Measurements from ENCODE around the gene UBR3.
A peak's percentile ranks its signal among the peaks of the same experiment; 100 is the strongest.
"Not testable (repeated sequence)": the region's sequence is repeated elsewhere in the genome, so short reads cannot be mapped to it uniquely, and the experiment has no call there.

UBR3 gene, protein sequence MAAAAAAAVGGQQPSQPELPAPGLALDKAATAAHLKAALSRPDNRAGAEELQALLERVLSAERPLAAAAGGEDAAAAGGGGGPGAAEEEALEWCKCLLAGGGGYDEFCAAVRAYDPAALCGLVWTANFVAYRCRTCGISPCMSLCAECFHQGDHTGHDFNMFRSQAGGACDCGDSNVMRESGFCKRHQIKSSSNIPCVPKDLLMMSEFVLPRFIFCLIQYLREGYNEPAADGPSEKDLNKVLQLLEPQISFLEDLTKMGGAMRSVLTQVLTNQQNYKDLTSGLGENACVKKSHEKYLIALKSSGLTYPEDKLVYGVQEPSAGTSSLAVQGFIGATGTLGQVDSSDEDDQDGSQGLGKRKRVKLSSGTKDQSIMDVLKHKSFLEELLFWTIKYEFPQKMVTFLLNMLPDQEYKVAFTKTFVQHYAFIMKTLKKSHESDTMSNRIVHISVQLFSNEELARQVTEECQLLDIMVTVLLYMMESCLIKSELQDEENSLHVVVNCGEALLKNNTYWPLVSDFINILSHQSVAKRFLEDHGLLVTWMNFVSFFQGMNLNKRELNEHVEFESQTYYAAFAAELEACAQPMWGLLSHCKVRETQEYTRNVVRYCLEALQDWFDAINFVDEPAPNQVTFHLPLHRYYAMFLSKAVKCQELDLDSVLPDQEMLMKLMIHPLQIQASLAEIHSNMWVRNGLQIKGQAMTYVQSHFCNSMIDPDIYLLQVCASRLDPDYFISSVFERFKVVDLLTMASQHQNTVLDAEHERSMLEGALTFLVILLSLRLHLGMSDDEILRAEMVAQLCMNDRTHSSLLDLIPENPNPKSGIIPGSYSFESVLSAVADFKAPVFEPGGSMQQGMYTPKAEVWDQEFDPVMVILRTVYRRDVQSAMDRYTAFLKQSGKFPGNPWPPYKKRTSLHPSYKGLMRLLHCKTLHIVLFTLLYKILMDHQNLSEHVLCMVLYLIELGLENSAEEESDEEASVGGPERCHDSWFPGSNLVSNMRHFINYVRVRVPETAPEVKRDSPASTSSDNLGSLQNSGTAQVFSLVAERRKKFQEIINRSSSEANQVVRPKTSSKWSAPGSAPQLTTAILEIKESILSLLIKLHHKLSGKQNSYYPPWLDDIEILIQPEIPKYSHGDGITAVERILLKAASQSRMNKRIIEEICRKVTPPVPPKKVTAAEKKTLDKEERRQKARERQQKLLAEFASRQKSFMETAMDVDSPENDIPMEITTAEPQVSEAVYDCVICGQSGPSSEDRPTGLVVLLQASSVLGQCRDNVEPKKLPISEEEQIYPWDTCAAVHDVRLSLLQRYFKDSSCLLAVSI (N-terminal part only)

DNA sequence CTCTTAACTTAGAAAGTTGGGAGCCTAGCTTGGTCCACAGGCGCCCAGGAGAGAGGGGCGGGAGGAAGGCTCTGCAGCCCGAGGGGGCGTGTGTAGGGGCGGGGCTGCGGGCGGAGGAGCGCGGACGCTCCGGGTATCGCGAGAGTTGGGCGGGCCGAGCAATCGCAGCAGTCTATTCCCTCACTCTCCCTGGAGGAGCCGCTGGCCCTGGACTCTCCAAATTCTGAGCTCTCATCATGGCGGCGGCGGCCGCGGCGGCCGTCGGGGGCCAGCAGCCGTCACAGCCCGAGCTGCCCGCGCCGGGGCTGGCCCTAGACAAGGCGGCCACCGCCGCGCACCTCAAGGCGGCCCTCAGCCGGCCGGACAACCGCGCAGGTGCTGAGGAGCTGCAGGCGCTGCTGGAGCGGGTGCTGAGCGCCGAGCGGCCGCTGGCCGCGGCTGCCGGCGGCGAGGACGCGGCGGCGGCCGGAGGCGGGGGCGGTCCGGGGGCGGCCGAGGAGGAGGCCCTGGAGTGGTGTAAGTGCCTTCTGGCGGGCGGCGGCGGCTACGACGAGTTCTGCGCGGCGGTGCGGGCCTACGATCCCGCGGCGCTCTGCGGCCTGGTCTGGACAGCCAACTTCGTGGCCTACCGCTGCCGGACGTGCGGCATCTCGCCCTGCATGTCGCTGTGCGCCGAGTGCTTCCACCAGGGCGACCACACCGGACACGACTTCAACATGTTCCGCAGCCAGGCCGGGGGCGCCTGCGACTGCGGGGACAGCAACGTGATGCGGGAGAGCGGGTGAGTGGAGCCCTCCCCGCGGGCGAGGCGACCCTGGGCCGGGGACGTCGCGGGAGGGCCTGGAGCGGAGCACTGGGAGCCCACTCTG lies at the start of gene UBR3:
Gene UBR3, plus strand, starts transcription at position 183 of the 869 bp plus-strand sequence. Its CDS starts 54 bp downstream, at position 237.
- peak; percentile 81 for DNase-seq (ENCODE audit: low read depth)

DNA sequence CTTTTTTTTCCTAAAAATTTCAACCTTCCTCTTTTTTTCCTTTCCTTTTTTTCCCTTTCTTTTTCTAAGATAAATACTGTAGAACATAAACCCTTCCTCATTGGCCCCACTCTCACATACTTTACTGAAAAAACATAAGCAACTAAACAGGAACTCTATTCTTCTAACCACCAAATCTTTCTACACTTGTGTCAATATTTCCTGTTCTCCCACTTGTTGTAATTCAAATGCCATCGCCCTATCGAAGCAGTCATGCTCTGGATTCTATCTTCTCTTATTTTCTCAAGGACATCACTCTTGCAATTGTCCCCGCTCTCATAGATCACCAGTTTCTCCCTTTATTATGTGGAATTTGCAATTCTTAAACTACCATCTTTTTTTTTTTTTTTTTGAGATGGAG lies 48.8 kb upstream of the UBR3 start:
- no peak for DNase-seq (ENCODE audit: low read depth)

DNA sequence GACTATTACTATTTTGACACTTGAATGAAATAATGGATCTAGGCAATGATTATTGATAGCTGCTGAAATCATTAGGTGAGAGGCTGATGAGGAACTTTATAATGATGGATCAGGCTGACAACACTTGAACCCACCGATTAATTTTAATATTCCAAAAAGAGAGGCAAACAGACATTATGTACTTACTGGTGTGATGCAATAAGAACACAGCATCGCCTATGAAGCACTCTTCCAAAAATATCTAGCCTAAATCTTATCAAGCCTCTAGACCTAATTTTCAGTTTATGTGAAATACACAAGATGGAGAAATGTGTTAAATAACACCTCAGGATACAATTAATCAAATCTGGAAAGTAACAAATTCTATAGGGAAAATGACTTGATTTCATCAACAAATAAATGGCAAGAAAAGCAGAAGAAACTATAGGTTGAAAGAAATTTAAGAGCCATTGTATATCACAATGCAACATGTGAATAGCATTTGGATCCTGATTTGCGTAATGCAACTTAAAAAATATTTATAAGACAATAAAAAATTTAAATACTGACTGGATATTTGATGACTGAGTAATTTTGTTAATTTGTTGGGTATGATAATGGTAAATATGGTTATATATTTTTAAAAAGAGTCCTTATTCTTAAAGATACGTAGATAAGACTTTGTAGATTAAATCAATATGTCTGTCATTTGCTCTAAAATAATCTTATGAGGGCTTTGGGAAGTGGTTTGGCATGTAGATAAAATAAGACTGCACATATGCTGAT lies 45.8 kb upstream of the UBR3 start:
- no peak for DNase-seq (ENCODE audit: low read depth)

DNA sequence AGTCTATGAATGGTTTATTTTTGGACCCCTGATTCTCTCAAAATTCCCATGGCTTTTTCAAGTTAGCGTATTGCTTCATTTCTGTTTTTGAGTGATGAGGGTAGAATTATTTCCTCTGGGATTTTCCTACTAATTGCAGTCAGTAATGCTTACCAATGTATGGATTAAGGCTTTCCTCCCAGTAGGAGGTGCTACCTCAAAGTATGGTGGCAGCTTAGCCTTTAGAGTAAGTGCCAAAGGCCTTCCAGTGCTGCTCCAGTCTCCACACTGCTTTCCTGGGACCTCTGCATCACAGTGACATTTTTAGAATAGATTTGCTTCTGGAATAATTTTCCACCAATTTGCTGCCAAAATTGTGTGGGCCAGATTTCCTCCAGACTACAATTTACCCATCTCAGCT lies 44.7 kb upstream of the UBR3 start:
- DNase-seq (ENCODE audit: low read depth) = no peak

DNA sequence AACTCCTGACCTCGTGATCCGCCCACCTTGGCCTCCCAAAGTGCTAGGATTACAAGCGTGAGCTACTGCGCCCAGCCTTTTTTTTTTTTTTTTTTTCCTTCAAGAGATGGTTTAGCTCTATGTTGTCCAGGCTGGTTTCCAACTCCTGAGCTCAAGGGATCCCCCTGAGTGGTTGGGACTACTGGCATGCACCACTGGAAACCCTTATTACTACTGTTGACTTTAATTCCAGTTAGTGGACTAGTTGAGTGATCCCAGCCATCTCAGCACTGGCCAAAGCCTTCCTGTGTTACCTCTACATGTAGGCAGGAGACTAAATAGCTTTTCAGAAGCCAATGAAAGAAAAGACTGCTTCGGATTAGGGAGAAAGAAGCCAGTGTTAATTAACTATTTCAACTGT lies 36.7 kb upstream of the UBR3 start:
- no peak for DNase-seq (ENCODE audit: low read depth)

DNA sequence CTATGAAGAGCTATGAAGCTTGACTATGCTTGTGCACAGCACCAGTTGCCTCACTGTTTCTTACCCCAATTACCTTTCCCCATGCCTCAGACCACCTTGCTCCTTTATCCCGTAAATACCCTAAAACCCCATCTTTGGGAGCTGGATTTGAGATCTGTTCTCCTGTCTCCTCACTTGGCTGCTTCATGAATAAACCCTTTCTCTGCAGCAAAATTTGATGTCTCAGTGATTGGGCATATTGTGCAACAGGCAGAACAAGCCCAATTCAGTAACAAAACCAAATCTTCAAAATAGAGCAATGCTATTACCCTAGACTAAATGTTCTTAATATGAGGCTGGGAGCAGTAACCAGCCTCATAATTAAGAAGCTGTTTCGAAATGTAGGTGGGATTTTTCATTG lies 32.1 kb upstream of the UBR3 start:
- no peak for DNase-seq (ENCODE audit: low read depth)

DNA sequence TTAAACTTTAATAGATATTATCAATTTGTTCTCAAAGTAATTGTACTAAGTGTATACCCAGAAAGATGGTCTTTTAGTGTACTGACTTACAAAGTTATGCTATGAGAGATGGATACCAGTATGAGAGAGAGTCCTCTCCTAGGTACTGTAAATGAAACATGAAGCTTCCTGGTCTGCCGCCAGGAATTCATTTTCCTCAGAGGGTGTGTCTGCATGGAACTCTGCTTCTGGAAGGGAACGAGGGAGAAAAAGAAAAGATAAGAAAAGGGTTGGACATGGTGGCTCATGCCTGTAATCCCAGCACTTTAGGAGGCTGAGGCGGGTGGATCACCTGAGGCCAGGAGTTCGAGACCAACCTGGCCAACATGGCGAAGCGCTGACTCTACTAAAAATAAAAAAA lies 30.8 kb upstream of the UBR3 start:
- no peak for DNase-seq (ENCODE audit: low read depth)

DNA sequence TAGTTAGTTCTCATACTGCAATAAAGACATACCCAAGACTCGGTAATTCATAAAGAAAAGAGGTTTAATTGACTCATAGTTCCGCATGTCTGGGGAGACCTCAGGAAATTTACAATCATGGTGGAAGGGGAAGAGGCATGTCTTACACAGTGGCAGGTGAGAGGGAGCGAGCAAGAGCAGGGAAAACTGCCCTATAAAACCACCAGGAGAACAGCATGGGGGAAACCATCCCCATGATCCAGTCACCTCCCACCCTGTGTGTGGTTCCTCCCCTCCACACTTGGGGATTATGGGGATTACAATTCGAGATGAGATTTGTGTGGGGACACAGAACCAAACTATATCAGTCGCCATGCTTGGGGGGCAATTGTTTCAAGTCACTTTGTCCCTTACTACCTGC lies 29.7 kb upstream of the UBR3 start:
- no peak for DNase-seq (ENCODE audit: low read depth)

DNA sequence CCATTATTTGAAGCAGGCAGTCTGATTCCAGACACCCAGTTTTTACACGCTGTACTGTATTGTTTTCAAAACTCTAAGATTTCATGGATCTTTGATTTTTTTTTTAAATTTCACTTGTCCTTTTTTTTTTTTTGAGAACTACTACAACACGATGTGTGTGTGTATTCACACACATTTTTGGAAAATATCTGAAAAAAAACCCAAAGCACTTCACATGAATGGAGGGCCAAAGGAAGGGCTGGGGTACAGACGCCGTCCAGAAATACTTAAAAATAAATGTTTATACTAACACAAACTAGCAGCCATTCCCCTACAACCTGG lies 28.9 kb upstream of the UBR3 start:
- no peak for DNase-seq (ENCODE audit: low read depth)

DNA sequence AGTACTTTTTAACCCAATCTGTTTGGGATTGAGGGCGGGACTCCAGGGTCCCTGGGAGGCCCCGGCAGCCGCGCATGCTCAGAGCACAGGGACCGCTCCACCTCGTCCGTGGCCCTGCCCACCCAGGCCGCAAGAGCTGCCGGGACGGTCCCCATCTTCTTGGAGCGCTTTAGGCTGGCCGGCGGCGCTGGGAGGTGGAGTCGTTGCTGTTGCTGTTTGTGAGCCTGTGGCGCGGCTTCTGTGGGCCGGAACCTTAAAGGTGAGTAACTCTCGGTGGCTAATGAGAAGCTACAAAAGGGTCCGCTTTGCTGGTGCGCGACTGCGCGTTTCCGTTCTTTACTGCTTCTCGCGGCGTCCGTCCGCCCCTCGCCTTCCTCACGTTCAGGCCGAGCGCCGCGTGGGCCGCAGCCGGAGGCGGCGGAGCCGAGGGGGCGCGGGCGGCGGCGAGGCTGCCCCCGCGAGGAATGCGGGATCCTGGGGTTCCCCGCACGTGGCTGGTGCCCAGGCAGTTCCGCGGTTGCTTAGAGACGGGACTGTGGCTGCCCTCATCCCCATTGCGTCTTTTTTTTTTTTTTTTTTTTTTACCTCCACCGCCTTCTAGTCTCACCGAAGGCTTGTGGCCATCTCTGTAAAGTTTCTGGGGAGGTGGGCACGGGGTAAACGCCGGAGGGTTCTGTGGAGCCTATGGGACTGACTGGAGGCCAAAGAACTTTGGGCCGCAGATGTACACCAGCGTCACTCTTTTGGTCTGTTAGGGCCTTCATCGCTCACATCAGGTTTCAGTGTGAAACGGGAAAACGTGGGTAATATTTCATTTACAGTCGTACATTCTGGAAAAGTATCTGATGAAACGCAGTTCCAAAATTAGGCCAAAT lies 28.3 kb upstream of the UBR3 start, which contains the start of gene SSB:
Gene SSB, plus strand, starts transcription at position 154 of the 875 bp plus-strand sequence. CDS start 2,090 bp downstream, outside the sequence.
- DNase-seq (ENCODE audit: low read depth) = peak; percentile 84

DNA sequence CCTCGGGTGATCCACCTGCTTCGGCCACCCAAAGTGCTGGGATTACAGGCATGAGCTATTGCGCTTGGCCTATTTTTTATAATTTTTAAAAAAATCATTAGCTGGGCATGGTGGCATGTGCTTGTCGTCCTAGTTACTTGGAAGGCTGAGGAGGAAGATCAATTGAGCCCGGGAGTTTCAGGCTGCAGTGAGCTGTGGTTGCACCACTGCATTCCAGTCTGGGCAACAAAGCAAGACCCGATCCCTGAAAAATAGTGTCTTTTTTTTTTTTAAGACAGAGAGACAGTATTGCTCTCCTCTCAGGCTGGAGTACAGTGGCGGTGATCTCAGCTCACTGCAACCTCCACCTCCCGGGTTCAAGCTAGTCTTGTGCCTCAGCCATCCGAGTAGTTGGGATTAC lies 23.8 kb upstream of the UBR3 start:
- DNase-seq (ENCODE audit: low read depth) = no peak

DNA sequence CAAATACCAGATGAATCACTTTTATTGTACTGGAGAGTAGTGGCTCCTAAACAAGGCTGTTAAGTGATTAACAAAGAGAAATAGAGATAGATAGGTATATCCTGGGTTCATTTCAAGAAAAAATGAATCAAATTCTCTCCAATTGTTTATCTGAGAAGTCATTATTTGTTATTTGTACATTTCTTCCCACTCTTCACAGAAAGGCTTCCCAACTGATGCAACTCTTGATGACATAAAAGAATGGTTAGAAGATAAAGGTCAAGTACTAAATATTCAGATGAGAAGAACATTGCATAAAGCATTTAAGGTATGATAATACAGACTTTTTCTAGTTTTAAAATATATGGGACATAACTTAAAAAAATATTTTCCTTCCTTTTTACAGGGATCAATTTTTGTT lies 20.7 kb upstream of the UBR3 start:
- no peak for DNase-seq (ENCODE audit: low read depth)

DNA sequence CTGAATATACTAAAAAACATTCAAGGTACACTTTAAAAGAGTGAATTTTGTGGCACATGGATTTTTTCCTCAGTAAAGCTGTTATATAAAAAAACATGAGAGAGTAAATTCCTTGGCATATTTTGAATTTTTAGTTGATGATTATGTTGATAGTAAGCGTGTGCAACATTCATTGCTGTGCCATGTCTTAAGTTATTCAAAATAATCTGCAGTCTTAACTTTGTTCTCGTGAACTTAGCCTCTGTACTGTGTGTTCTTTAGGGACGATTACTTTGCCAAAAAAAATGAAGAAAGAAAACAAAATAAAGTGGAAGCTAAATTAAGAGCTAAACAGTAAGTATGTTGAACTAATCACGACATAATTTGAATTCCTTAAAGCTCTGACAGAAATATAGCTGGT lies 19.0 kb upstream of the UBR3 start:
- DNase-seq (ENCODE audit: low read depth) = no peak

DNA sequence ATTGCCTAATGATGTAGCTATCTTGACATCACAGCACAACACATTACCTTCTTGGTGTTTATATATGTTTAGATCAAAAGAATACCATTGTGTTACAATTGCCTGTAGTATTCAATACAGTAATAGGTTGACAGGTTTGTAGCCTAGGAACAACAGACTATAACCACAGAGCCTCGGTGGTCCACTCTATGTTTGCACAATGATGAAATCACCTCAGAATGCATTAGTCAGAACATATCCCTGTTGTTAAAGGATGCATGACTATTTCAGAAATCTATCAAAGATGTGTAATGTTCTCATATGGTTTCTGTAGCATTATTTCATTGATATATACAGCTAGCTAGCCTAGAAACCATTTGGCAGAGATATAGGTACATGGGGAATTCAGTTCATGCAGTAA lies 11.4 kb upstream of the UBR3 start:
- DNase-seq (ENCODE audit: low read depth) = no peak

DNA sequence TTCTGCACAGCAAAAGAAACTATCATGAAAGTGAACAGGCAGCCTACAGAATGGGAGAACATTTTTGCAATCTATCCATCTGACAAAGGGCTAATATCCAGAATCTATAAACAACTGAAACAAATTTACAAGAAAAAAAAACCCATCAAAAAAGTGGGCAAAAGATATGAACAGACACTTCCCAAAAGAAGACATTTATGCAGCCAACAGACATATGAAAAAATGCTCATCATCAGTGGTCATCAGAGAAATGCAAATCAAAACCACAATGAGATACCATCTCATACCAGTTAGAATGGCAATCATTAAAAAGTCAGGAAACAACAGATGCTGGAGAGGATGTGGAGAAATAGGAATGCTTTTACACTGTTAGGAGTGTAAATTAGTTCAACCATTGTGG lies 10.3 kb upstream of the UBR3 start:
- not testable (repeated sequence) for DNase-seq (ENCODE audit: low read depth)

DNA sequence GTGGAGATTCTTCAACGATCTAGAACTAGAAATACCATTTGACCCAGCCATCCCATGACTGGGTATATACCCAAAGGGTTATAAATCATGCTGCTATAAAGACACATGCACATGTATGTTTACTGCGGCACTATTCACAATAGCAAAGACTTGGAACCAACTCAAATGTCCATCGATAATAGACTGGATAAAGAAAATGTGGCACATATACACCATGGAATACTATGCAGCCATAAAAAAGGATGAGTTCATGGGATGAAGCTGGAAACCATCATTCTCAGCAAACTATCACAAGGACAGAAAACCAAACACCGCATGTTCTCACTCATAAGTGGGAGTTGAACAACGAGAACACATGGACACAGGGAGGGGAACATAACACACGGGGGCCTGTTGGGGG lies 9.9 kb upstream of the UBR3 start:
- not testable (repeated sequence) for DNase-seq (ENCODE audit: low read depth)

DNA sequence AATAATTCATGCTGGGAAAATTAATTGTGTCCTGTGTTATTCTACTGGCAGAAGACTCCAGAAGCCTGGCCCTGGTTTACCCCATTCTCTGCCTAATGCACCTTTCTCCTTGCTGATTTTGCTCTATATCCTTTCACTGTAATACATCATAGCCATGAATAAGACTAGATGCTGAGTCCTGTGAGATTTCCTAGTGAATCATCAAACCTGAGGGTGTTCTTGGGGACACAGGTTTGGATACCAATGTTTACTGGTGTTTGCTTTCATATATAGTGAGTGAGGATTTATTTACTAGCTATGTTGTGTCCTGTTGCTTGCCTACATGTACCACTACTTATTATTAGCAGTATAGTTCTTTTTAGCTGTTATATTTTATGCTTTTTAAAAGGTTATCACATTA lies 9.0 kb upstream of the UBR3 start:
- no peak for DNase-seq (ENCODE audit: low read depth)

DNA sequence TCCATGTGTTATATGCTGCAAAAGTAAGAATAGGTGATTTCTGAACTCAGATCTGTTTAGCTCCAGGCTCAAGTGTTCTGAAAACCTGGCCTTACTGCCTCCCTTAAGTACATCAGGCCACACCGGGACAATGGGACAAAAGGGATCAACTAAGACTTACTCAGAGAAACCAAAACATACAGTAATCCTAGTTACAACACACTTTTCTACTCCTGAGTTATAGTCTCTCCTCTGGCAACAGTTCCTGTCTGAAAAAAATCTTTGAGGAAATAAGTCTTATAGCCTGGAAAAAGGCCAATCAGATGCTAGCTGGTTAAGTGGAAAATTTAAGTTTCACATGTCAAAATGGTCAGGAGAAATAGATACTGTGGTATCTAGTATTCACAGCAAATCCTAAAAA lies 8.1 kb upstream of the UBR3 start:
- no peak for DNase-seq (ENCODE audit: low read depth)

DNA sequence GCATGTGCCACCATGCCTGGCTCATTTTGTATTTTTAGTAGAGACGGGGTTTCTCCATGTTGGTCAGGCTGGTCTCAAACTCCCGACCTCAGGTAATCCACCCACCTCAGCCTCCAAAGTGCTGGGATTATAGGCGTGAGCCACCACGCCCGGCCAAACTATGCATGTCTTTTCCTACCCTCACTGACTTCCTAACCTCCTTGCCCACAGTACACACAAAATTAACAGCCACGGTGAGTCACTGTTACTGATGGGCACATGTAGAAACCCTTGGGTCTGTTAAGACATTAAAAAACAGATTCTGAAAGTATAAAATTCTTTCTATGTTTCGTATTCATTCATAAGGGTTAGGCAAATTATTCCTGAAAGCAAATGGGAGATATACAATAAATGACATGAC lies 7.2 kb upstream of the UBR3 start:
- not testable (repeated sequence) for DNase-seq (ENCODE audit: low read depth)

DNA sequence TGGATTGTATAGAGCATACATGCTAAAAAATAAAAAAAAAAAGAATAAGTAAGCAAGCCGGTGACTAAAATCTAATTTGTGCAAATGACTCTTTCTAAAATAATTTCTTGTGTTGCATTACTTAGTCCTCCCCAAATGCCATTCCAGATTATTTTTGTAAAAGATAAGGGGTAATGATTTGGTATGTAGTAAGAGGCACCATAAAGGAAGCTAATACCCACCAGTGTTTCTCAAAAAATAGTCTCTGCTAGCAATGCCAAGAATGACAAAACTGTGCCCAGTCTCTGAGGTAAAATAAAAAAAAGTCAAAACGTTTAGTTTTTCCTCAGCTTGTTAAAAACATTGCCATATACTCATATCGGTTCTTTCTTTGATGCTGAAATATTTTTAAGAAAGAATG lies 5.2 kb upstream of the UBR3 start:
- no peak for DNase-seq (ENCODE audit: low read depth)
